Activated T-cell treated with anti-CD3 and anti-CD28 coated beads for 4 hours (primary cell): Measurements from ENCODE around the gene NDUFA3.

Experiments
- DNase-seq: peaks from one replicate; pipeline ENCODE4 v3.0.0-alpha.2; 2020

NDUFA3 gene

GRCh38 chr19:54141356-54141755, 38.7 kb downstream of the NDUFA3 start:
- no peak for DNase-seq

- DNase-seq, result no peak
Measured at GRCh38 chr19:54142166-54142780, 39.6 kb downstream of the NDUFA3 start.

GRCh38 chr19:54145541-54146158, 43.0 kb downstream of the NDUFA3 start:
- no peak for DNase-seq

GRCh38 chr19:54147676-54148075, 45.0 kb downstream of the NDUFA3 start:
- DNase-seq, result no peak

- DNase-seq, result no peak
Measured at GRCh38 chr19:54148158-54148557, 45.5 kb downstream of the NDUFA3 start.

- no peak for DNase-seq
Measured at GRCh38 chr19:54149021-54149812, 46.6 kb downstream of the NDUFA3 start.

GRCh38 chr19:54151362-54152035, 48.8 kb downstream of the NDUFA3 start:
- DNase-seq, result no peak

- no peak for DNase-seq
Measured at GRCh38 chr19:54152267-54152666, 49.6 kb downstream of the NDUFA3 start.

- DNase-seq, result no peak
Measured at GRCh38 chr19:54152878-54153524, 50.3 kb downstream of the NDUFA3 start.

GRCh38 chr19:54153731-54154326, 51.2 kb downstream of the NDUFA3 start:
- no peak for DNase-seq

- no peak for DNase-seq
Measured at GRCh38 chr19:54154603-54155345, 52.1 kb downstream of the NDUFA3 start.

GRCh38 chr19:54155694-54156093, 53.0 kb downstream of the NDUFA3 start:
- DNase-seq, result no peak

- DNase-seq, result no peak
Measured at GRCh38 chr19:54156490-54156889, 53.8 kb downstream of the NDUFA3 start.

GRCh38 chr19:54156953-54157352, 54.3 kb downstream of the NDUFA3 start:
- no peak for DNase-seq
